Measurements from ENCODE around the gene ST13.

DNA sequence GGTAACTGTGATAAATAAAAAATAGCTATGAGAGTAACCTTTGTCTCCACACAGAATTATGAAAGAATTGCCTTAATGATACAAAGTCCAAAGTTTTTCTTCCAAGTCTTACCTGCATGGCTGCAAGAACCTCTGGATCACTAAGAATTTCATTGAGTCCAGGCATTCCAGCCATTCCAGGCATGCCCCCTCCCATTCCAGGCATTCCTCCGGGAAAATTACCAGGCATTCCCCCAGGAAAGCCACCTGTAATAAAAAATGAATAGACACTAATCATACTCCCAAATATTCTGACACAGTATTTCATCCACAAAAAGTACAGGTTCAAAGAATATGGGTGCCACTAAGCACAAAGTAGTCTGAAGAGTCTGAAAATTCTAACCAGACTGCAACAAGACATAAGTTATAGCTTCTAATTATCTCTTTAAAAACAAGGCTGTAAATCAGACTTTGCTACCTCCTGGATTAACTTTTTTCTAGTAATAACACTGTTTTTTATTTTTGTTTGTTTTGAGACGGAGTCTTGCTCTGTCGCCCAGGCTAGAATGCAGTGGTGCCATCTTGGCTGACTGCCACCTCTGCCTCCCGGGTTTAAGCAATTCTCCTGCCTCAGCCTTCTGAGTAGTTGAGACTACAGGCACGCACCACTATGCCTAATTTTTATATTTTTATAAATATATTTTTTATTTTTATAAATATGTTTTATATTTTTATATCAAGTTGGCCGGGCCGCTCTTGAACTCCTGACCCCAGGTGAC, 29.3 kb downstream of the ST13 start:
- TF ChIP-seq, protein P1, sequence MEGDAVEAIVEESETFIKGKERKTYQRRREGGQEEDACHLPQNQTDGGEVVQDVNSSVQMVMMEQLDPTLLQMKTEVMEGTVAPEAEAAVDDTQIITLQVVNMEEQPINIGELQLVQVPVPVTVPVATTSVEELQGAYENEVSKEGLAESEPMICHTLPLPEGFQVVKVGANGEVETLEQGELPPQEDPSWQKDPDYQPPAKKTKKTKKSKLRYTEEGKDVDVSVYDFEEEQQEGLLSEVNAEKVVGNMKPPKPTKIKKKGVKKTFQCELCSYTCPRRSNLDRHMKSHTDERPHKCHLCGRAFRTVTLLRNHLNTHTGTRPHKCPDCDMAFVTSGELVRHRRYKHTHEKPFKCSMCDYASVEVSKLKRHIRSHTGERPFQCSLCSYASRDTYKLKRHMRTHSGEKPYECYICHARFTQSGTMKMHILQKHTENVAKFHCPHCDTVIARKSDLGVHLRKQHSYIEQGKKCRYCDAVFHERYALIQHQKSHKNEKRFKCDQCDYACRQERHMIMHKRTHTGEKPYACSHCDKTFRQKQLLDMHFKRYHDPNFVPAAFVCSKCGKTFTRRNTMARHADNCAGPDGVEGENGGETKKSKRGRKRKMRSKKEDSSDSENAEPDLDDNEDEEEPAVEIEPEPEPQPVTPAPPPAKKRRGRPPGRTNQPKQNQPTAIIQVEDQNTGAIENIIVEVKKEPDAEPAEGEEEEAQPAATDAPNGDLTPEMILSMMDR (IDR thresholded peaks at IDR 0.05): no peak
- TF ChIP-seq EP300 (IDR thresholded peaks at IDR 0.05; ENCODE audit: low read depth): no peak

Measured in transverse colon (tissue), 3 donors.